DND-41 (cell line): Measurements from ENCODE around the gene SDK2.

Experiments
- ATAC-seq: fragments of 200-7000 bp; cut with Tn5 transposase; 3 replicates; pipeline ENCODE4 v1.9.1; 2021; ENCODE audit warnings: low read depth; ENCODE audit not compliant: insufficient read depth
- DNase-seq: peaks from one replicate; pipeline ENCODE4 v3.0.0-alpha.2; 2020
- H2AFZ ChIP-seq: 2 replicates; pipeline ENCODE4 v1.6.0; 2012; ENCODE audit warnings: low read depth, low read length
- H3K27ac ChIP-seq: 2 replicates; pipeline ENCODE4 v1.5.1; 2012; ENCODE audit warnings: low read length, inconsistent platforms
- H3K27me3 ChIP-seq: fragments of 200-600 bp; sonication (generic); 2 replicates; pipeline ENCODE4 v1.6.0; 2012; ENCODE audit warnings: low read length, mild to moderate bottlenecking, inconsistent platforms; ENCODE audit not compliant: insufficient read depth, poor library complexity
- H3K36me3 ChIP-seq: 2 replicates; pipeline ENCODE4 v1.5.1; 2012; ENCODE audit warnings: low read length, inconsistent platforms; ENCODE audit not compliant: insufficient read depth
- H3K4me1 ChIP-seq: 2 replicates; pipeline ENCODE4 v1.5.1; 2012; ENCODE audit warnings: mild to moderate bottlenecking, low read length; ENCODE audit not compliant: insufficient read depth
- H3K4me2 ChIP-seq: 2 replicates; pipeline ENCODE4 v1.6.0; 2012; ENCODE audit warnings: mild to moderate bottlenecking, moderate library complexity, low read length, inconsistent platforms; ENCODE audit not compliant: insufficient read depth
- H3K4me3 ChIP-seq, 2 experiments: fragments of 200-600 bp in 1 of 2; shearing (Covaris generic) in 1 of 2; 2 replicates each; pipeline ENCODE4 v1.5.1; 2012 to 2016; ENCODE audit warnings: inconsistent platforms in 2 of 2, low read length in 2 of 2, mild to moderate bottlenecking in 2 of 2, low read depth in 1 of 2, moderate library complexity in 1 of 2
- H3K79me2 ChIP-seq: 2 replicates; pipeline ENCODE4 v1.6.0; 2012; ENCODE audit warnings: low read length, inconsistent platforms; ENCODE audit not compliant: insufficient read depth
- H3K9ac ChIP-seq: 2 replicates; pipeline ENCODE4 v1.6.0; 2012; ENCODE audit warnings: low read depth, mild to moderate bottlenecking, inconsistent platforms, low read length, moderate library complexity
- H3K9me3 ChIP-seq: 2 replicates; pipeline ENCODE4 v1.5.1; 2012; ENCODE audit warnings: low read length, moderate library complexity, mild to moderate bottlenecking, inconsistent platforms; ENCODE audit not compliant: insufficient read depth, severe bottlenecking
- H4K20me1 ChIP-seq: 2 replicates; pipeline ENCODE4 v1.6.0; 2012; ENCODE audit warnings: low read length; ENCODE audit not compliant: insufficient read depth
- CTCF ChIP-seq: IDR thresholded peaks from 2 replicates; pipeline ENCODE4 v1.5.1; 2012; ENCODE audit warnings: borderline replicate concordance, low read length, moderate library complexity, mild to moderate bottlenecking; ENCODE audit not compliant: poor library complexity, severe bottlenecking; ENCODE audit errors: extremely low read depth
- EZH2 ChIP-seq: IDR thresholded peaks from 3 replicates; pipeline ENCODE4 v1.6.1; 2012; ENCODE audit warnings: borderline replicate concordance, low read depth, mild to moderate bottlenecking, moderate library complexity, low read length, inconsistent platforms; ENCODE audit not compliant: severe bottlenecking

Gene SDK2

GRCh38 chr17:73305845-73306836, 338.1 kb downstream of the SDK2 start:
- H3K4me2 ChIP-seq = no peak overlapping the region
- no peaks in the 10 kb centered on the region for H3K9me3 ChIP-seq
- H3K4me1 ChIP-seq = peaks cover 8% of the 10 kb centered on the region
- ATAC-seq (no peak), DNase-seq (no peak)
- peaks cover 17% of the 10 kb centered on the region for H3K27me3 ChIP-seq
- H3K79me2 ChIP-seq = no peaks in the 10 kb centered on the region
- no peak overlapping the region for H3K27ac ChIP-seq
- H4K20me1 ChIP-seq = no peaks in the 10 kb centered on the region
- H3K36me3 ChIP-seq = no peaks in the 10 kb centered on the region
- TF ChIP-seq EZH2 (no peak), CTCF (no peak)
- H3K9ac ChIP-seq = no peak overlapping the region
- no peak overlapping the region for H3K4me3 ChIP-seq
- no peak overlapping the region for H2AFZ ChIP-seq

GRCh38 chr17:73304971-73305812, 339.1 kb downstream of the SDK2 start:
- peaks cover 4% of the 10 kb centered on the region for H3K4me1 ChIP-seq
- peaks cover 8% of the 10 kb centered on the region for H3K27me3 ChIP-seq
- no peak overlapping the region for H3K4me2 ChIP-seq
- H3K36me3 ChIP-seq = no peaks in the 10 kb centered on the region
- TF ChIP-seq CTCF (no peak), EZH2 (no peak)
- H3K27ac ChIP-seq = no peak overlapping the region
- H2AFZ ChIP-seq = no peak overlapping the region
- DNase-seq (no peak), ATAC-seq (no peak)
- H4K20me1 ChIP-seq = no peaks in the 10 kb centered on the region
- no peaks in the 10 kb centered on the region for H3K9me3 ChIP-seq
- no peak overlapping the region for H3K9ac ChIP-seq
- H3K4me3 ChIP-seq = no peak overlapping the region
- H3K79me2 ChIP-seq = no peaks in the 10 kb centered on the region

GRCh38 chr17:73304438-73304837, 339.8 kb downstream of the SDK2 start:
- no peak overlapping the region for H3K9ac ChIP-seq
- no peaks in the 10 kb centered on the region for H3K4me1 ChIP-seq
- no peaks in the 10 kb centered on the region for H3K9me3 ChIP-seq
- H3K36me3 ChIP-seq = no peaks in the 10 kb centered on the region
- H3K4me2 ChIP-seq = no peak overlapping the region
- H2AFZ ChIP-seq = no peak overlapping the region
- no peaks in the 10 kb centered on the region for H3K79me2 ChIP-seq
- ATAC-seq = no peak
- H3K27me3 ChIP-seq = peaks cover under 1% of the 10 kb centered on the region
- H3K27ac ChIP-seq = no peak overlapping the region
- no peak overlapping the region for H3K4me3 ChIP-seq
- DNase-seq = no peak
- TF ChIP-seq CTCF (no peak), EZH2 (no peak)
- H4K20me1 ChIP-seq = 0 out of 2 replicates have a peak, but pooled peaks cover 3% of the 10 kb centered on the region
